Measurements from ENCODE around the gene TARS3.

The TARS3 gene

GRCh38 chr15:101732772-101733171 lies 8.5 kb upstream of the TARS3 start:
- no peaks in the 10 kb centered on the region for H3K4me1 ChIP-seq (ENCODE audit: control insufficient read depth, insufficient read depth, low read length)
- no peaks in the 10 kb centered on the region for H3K27me3 ChIP-seq (ENCODE audit: control insufficient read depth, insufficient read depth, low read length, poor library complexity, severe bottlenecking)
- WGBS, 2 experiments: 93 to 94% methylated on average over 3 of the region's 3 CpGs
- H3K27ac ChIP-seq (ENCODE audit: insufficient read depth, low read depth, low read length, poor library complexity, severe bottlenecking): no peak overlapping the region
- H3K4me3 ChIP-seq (ENCODE audit: insufficient read depth, low read depth, low read length): no peak overlapping the region
- H3K36me3 ChIP-seq (ENCODE audit: control insufficient read depth, insufficient read depth, low read length): no peaks in the 10 kb centered on the region
- no peaks in the 10 kb centered on the region for H3K9me3 ChIP-seq (ENCODE audit: control insufficient read depth, low read length)

- Histone ChIP-seq H3K27me3 (ENCODE audit: control insufficient read depth, insufficient read depth, low read length, poor library complexity, severe bottlenecking) (no peaks in the 10 kb centered on the region), H3K9me3 (ENCODE audit: control insufficient read depth, low read length) (no peaks in the 10 kb centered on the region), H3K27ac (ENCODE audit: insufficient read depth, low read depth, low read length, poor library complexity, severe bottlenecking) (no peak overlapping the region), H3K36me3 (ENCODE audit: control insufficient read depth, insufficient read depth, low read length) (no peaks in the 10 kb centered on the region), H3K4me3 (ENCODE audit: insufficient read depth, low read depth, low read length) (no peak overlapping the region), H3K4me1 (ENCODE audit: control insufficient read depth, insufficient read depth, low read length) (no peaks in the 10 kb centered on the region)
- WGBS, 2 experiments: 81 to 82% methylated on average over 6 of the region's 6 CpGs
Measured at GRCh38 chr15:101731746-101732145, 7.5 kb upstream of the TARS3 start.

- 64 to 67% methylated on average over 1 of the region's 1 CpG for WGBS, 2 experiments
Measured at GRCh38 chr15:101727186-101727585, 2.9 kb upstream of the TARS3 start.

GRCh38 chr15:101725073-101725472 lies 800 bp upstream of the TARS3 start:
- 95 to 100% methylated on average over 2 of the region's 2 CpGs for WGBS, 2 experiments
- no peaks in the 10 kb centered on the region for H3K9me3 ChIP-seq (ENCODE audit: control insufficient read depth, low read length)
- no peak overlapping the region for H3K4me3 ChIP-seq (ENCODE audit: insufficient read depth, low read depth, low read length)
- H3K4me1 ChIP-seq (ENCODE audit: control insufficient read depth, insufficient read depth, low read length): no peaks in the 10 kb centered on the region
- no peak overlapping the region for H3K27ac ChIP-seq (ENCODE audit: insufficient read depth, low read depth, low read length, poor library complexity, severe bottlenecking)
- H3K36me3 ChIP-seq (ENCODE audit: control insufficient read depth, insufficient read depth, low read length): no peaks in the 10 kb centered on the region
- H3K27me3 ChIP-seq (ENCODE audit: control insufficient read depth, insufficient read depth, low read length, poor library complexity, severe bottlenecking): no peaks in the 10 kb centered on the region

More at GRCh38 chr15:101727186-101727585, 2.9 kb upstream of the TARS3 start:
- H3K9me3 ChIP-seq (ENCODE audit: control insufficient read depth, low read length): no peaks in the 10 kb centered on the region
- H3K4me3 ChIP-seq (ENCODE audit: insufficient read depth, low read depth, low read length): no peak overlapping the region
- H3K27ac ChIP-seq (ENCODE audit: insufficient read depth, low read depth, low read length, poor library complexity, severe bottlenecking): no peak overlapping the region
- H3K27me3 ChIP-seq (ENCODE audit: control insufficient read depth, insufficient read depth, low read length, poor library complexity, severe bottlenecking): no peaks in the 10 kb centered on the region
- H3K4me1 ChIP-seq (ENCODE audit: control insufficient read depth, insufficient read depth, low read length): no peaks in the 10 kb centered on the region
- H3K36me3 ChIP-seq (ENCODE audit: control insufficient read depth, insufficient read depth, low read length): no peaks in the 10 kb centered on the region

GRCh38 chr15:101724675-101725005 lies 367 bp upstream of the TARS3 start:
- no peaks in the 10 kb centered on the region for H3K27me3 ChIP-seq (ENCODE audit: control insufficient read depth, insufficient read depth, low read length, poor library complexity, severe bottlenecking)
- no peak overlapping the region for H3K4me3 ChIP-seq (ENCODE audit: insufficient read depth, low read depth, low read length)
- no peaks in the 10 kb centered on the region for H3K36me3 ChIP-seq (ENCODE audit: control insufficient read depth, insufficient read depth, low read length)
- H3K9me3 ChIP-seq (ENCODE audit: control insufficient read depth, low read length): no peaks in the 10 kb centered on the region
- H3K27ac ChIP-seq (ENCODE audit: insufficient read depth, low read depth, low read length, poor library complexity, severe bottlenecking): no peak overlapping the region
- no peaks in the 10 kb centered on the region for H3K4me1 ChIP-seq (ENCODE audit: control insufficient read depth, insufficient read depth, low read length)
- WGBS, 2 experiments: 28 to 35% methylated on average over 8 of the region's 8 CpGs

- Histone ChIP-seq H3K4me3 (ENCODE audit: insufficient read depth, low read depth, low read length) (peak overlapping the region; percentile 66), H3K4me1 (ENCODE audit: control insufficient read depth, insufficient read depth, low read length) (no peaks in the 10 kb centered on the region), H3K9me3 (ENCODE audit: control insufficient read depth, low read length) (no peaks in the 10 kb centered on the region), H3K36me3 (ENCODE audit: control insufficient read depth, insufficient read depth, low read length) (no peaks in the 10 kb centered on the region), H3K27me3 (ENCODE audit: control insufficient read depth, insufficient read depth, low read length, poor library complexity, severe bottlenecking) (no peaks in the 10 kb centered on the region), H3K27ac (ENCODE audit: insufficient read depth, low read depth, low read length, poor library complexity, severe bottlenecking) (no peak overlapping the region)
- WGBS, 2 experiments: 37 to 42% methylated on average over 8 of the region's 8 CpGs
Measured at GRCh38 chr15:101723171-101723873, 951 bp downstream of the TARS3 start.

GRCh38 chr15:101718896-101719295 lies 5.4 kb downstream of the TARS3 start:
- no peaks in the 10 kb centered on the region for H3K36me3 ChIP-seq (ENCODE audit: control insufficient read depth, insufficient read depth, low read length)
- H3K27ac ChIP-seq (ENCODE audit: insufficient read depth, low read depth, low read length, poor library complexity, severe bottlenecking): no peak overlapping the region
- WGBS, 2 experiments: 92 to 94% methylated on average over 3 of the region's 3 CpGs
- no peaks in the 10 kb centered on the region for H3K4me1 ChIP-seq (ENCODE audit: control insufficient read depth, insufficient read depth, low read length)
- no peaks in the 10 kb centered on the region for H3K9me3 ChIP-seq (ENCODE audit: control insufficient read depth, low read length)
- H3K4me3 ChIP-seq (ENCODE audit: insufficient read depth, low read depth, low read length): no peak overlapping the region
- no peaks in the 10 kb centered on the region for H3K27me3 ChIP-seq (ENCODE audit: control insufficient read depth, insufficient read depth, low read length, poor library complexity, severe bottlenecking)

GRCh38 chr15:101712078-101712477 lies 12.2 kb downstream of the TARS3 start:
- no peak overlapping the region for H3K4me3 ChIP-seq (ENCODE audit: insufficient read depth, low read depth, low read length)
- H3K36me3 ChIP-seq (ENCODE audit: control insufficient read depth, insufficient read depth, low read length): peaks cover 4% of the 10 kb centered on the region
- H3K27ac ChIP-seq (ENCODE audit: insufficient read depth, low read depth, low read length, poor library complexity, severe bottlenecking): no peak overlapping the region
- no peaks in the 10 kb centered on the region for H3K27me3 ChIP-seq (ENCODE audit: control insufficient read depth, insufficient read depth, low read length, poor library complexity, severe bottlenecking)
- H3K4me1 ChIP-seq (ENCODE audit: control insufficient read depth, insufficient read depth, low read length): no peaks in the 10 kb centered on the region
- no peaks in the 10 kb centered on the region for H3K9me3 ChIP-seq (ENCODE audit: control insufficient read depth, low read length)
- WGBS, 2 experiments: 94% methylated on average over 6 of the region's 6 CpGs

- WGBS, 2 experiments: 84 to 89% methylated on average over 4 to 6 of the region's 6 CpGs
- H3K27ac ChIP-seq (ENCODE audit: insufficient read depth, low read depth, low read length, poor library complexity, severe bottlenecking): no peak overlapping the region
- H3K4me1 ChIP-seq (ENCODE audit: control insufficient read depth, insufficient read depth, low read length): no peaks in the 10 kb centered on the region
- H3K27me3 ChIP-seq (ENCODE audit: control insufficient read depth, insufficient read depth, low read length, poor library complexity, severe bottlenecking): no peaks in the 10 kb centered on the region
- peaks cover 4% of the 10 kb centered on the region for H3K36me3 ChIP-seq (ENCODE audit: control insufficient read depth, insufficient read depth, low read length)
- no peaks in the 10 kb centered on the region for H3K9me3 ChIP-seq (ENCODE audit: control insufficient read depth, low read length)
- no peak overlapping the region for H3K4me3 ChIP-seq (ENCODE audit: insufficient read depth, low read depth, low read length)
Measured at GRCh38 chr15:101710806-101711205, 13.5 kb downstream of the TARS3 start.

- Histone ChIP-seq H3K27ac (ENCODE audit: insufficient read depth, low read depth, low read length, poor library complexity, severe bottlenecking) (no peak overlapping the region), H3K4me3 (ENCODE audit: insufficient read depth, low read depth, low read length) (no peak overlapping the region), H3K27me3 (ENCODE audit: control insufficient read depth, insufficient read depth, low read length, poor library complexity, severe bottlenecking) (no peaks in the 10 kb centered on the region), H3K9me3 (ENCODE audit: control insufficient read depth, low read length) (no peaks in the 10 kb centered on the region), H3K36me3 (ENCODE audit: control insufficient read depth, insufficient read depth, low read length) (peaks cover 4% of the 10 kb centered on the region), H3K4me1 (ENCODE audit: control insufficient read depth, insufficient read depth, low read length) (no peaks in the 10 kb centered on the region)
- 89 to 90% methylated on average over 5 of the region's 5 CpGs for WGBS, 2 experiments
Measured at GRCh38 chr15:101709466-101709865, 14.8 kb downstream of the TARS3 start.

- no peaks in the 10 kb centered on the region for H3K4me1 ChIP-seq (ENCODE audit: control insufficient read depth, insufficient read depth, low read length)
- 92 to 94% methylated on average over 3 of the region's 4 CpGs for WGBS, 2 experiments
- H3K9me3 ChIP-seq (ENCODE audit: control insufficient read depth, low read length): no peaks in the 10 kb centered on the region
- H3K27ac ChIP-seq (ENCODE audit: insufficient read depth, low read depth, low read length, poor library complexity, severe bottlenecking): no peak overlapping the region
- H3K36me3 ChIP-seq (ENCODE audit: control insufficient read depth, insufficient read depth, low read length): peaks cover 4% of the 10 kb centered on the region
- no peak overlapping the region for H3K4me3 ChIP-seq (ENCODE audit: insufficient read depth, low read depth, low read length)
- no peaks in the 10 kb centered on the region for H3K27me3 ChIP-seq (ENCODE audit: control insufficient read depth, insufficient read depth, low read length, poor library complexity, severe bottlenecking)
Measured at GRCh38 chr15:101707983-101708382, 16.3 kb downstream of the TARS3 start.

All from ectodermal cell (in vitro differentiated cells).